CD4-positive, alpha-beta T cell treated with Interleukin-1 beta for 1 hour (primary cell): ENCODE results near the gene TNIK.

ENCODE experiments used
- DNase-seq, 2 donors: peaks; one replicate each; pipeline ENCODE4 v3.0.0-alpha.2; 2020 to 2022

The TNIK gene

DNA sequence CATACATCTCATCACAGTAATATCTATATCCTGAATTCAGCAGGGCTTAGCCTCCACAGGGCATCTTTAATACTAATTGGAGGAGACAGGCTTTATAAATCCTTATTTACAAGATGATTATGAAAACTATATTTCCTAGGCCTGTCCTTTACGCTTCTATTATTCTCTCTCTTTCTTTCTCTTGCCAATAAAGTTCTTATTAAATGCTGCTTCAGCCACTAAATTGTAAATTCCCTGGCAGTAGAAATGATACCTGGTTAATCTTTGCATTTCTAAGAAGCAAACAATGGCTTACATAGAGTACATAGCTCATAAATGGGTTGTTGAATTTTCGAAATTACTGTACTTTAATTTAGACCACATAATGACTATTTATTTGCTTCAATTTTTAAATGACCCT lies 43.5 kb downstream of the TNIK start:
- DNase-seq, result no peak

DNA sequence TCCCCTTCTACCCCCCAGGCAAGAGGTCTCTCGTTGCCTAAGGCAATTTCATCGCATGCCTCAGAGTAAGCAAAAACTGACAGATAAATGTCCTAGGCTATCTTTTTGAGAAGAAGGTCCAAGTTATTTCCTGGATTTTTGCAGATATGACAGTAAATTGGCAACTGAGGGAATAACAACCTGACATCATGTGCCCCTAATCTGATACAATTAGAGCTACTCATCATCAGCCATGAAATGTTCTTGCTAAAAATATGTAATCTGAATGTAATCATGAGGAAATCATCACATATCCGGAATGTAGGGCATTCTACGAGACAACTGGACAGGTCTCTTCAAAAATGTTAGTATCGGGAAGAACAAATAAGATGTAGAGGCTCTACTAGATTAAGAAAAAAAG lies 44.1 kb downstream of the TNIK start:
- DNase-seq, result no peak

DNA sequence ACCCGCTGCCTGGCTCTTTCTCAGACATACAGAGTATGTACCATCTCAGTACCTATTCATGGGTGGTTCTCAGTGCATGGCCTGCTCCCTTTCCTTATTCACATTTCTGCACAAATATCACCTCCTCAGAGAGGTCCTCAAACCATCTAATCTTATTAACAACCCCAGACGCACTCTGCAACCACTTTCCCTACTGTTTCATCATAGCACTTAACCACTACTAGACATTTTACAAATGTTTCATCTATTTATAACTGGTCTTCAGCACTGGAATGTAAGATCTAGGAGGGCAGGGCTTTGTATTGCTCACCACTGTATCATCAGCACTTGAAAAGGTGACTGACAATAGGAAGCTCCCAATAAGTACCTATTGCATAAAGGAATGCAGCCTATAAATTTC lies 45.1 kb downstream of the TNIK start:
- no peak for DNase-seq

DNA sequence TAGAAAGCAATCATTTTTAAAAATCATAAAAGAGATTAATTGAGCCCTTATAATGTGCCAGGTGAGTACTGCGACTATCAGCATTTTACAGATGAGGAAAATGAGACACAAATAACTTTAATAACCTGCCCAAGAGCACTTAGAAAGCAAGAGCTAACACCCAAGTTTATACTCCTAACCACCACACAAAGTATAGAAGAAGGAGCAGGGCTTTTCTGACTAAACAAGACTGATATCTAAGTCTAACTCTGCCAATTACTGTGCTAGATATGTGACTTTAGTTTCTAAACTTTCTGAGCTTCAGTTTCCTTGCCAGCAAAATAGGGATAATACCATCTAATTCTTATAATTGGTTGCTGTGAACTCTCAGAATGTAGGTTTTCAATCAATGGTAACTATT lies 47.7 kb downstream of the TNIK start:
- no peak for DNase-seq

DNA sequence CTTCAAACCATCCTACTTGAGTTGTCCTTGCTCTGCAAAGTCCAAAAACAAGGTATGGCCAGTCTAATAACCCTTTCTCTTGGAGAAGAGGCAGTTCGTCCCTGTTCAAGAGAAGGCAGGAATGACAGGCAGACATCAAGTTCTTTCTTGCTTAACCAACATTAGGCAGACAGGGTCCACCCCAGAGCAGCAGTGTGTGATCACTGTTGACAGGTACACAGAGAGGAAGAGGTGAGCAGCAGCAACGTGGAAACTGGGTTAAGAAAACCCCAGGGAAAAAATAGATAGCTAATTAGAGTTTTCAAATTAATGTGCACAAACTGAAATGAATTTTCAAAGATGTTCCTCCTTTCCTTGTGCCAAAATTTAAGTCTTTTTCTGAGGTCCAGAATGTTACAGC lies 48.2 kb downstream of the TNIK start:
- DNase-seq, result no peak

DNA sequence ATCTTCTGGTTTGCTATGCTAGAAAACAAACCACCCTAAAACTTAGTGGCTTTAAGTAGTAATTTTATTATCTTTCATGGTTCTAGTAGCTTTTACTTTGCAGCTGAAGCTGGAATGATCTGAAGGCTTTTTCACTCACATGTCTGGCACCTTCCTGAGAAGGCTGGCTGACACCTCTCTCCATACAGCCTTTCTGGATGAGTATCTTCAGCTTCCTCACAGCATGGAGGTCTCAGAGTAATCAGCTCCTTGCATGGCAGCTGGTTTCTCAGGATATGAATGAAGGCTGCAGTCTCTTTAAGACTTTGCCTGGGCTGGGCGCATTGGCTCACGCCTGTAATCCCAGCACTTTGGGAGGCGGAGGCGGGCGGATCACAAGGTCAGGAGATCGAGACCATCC lies 50.0 kb downstream of the TNIK start:
- DNase-seq, result no peak

DNA sequence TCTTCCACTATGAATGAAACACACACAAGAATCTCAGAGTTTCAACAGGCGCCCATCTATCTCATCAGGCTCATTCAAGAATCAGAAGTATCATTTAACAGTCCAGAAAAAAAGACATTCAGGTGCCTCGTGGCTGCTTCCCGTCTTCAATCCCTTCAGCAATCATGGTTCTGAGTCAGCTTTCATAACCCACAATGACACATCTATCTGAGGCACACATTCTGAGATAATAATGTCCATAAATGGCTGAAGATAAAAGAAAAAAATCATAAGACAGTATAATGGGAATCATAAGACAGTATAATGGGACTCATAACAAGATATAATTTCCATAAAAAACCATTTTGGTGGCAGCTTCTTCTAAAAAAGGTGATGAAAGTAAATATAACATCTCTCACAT lies 52.4 kb downstream of the TNIK start:
- no peak for DNase-seq

DNA sequence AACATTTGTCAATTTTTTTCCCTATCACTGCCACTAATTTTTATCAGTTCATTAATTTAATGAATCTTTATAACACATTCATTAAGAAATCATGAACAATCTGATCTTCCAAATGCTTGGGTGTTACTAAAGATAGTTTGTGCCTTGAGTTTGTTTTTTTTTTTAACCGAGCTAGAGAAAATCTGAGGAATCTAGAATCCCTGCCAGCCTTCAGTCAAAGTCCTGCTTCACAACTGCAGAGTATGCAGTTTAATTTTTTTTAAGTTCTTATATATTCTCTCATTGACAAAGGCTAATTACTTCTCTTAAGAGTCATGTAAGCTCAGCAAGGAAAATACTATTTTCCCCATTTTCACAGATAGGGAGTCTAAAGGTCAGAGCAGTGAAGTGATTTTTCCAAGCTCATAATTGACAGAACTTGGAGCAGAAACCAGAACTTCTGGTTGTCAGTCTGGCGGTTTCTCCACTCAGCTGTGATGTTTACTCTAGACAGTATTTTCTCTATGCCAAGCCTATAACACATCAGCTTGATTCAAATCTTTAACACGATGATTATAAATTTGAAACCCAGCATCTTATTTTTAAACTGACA lies 55.7 kb downstream of the TNIK start:
- no peak for DNase-seq

DNA sequence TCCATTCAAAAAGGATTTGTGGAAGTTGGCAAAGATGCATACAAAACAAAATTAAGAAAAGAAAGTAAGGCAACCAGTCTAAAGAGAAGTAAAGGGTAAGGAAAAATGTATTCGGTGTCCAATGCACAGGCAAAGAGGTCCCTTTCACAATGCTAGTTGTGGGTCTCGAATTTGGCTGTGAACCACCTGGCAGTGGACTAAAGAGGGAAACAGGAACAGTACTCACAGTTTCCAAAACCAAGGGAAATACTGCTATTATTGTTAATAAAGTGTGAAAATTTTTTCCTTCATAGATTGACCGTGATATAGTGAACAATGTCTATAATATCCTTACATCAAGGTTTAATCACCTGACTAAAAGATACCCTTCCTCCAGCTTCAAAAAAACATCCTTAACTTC lies 57.9 kb downstream of the TNIK start:
- DNase-seq, result no peak

DNA sequence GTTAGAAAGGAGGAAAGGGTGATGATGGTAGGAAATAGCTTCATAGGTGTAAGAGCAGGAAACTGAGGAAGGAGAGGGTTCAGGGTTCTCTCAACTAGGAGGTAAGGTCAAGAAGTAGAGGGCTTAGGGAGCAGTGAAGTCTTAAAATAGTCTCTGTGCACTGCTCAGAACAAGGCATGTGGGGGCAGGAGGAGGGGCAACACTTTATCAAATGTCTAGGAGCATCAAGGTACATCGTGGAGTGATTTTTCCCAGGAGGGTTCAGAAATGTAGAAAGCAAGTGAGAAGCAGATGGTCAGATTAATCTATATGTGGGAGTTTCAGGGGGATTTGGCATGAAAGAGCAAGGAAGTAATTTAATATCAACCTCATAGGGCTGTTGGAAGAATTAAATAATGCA lies 58.8 kb downstream of the TNIK start:
- no peak for DNase-seq

DNA sequence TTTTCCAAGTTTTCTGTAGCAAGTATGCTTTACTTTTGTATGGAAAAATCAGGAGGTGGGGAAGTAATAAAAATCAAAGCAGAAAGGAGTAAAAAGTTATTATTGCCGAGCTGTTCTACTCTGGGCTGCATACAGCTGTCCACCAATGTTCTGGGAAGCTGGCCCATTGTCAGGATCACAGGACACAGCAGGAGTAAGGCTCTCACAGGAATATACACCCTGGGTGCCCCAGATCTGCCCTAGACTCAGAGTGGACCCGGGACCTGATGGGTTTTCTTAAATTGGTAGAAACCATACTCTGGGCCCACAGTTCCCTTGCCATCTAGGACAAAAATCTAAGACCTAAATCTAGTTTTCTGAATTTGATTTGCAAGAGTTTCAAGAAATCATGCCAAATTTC lies 60.4 kb downstream of the TNIK start:
- no peak for DNase-seq

DNA sequence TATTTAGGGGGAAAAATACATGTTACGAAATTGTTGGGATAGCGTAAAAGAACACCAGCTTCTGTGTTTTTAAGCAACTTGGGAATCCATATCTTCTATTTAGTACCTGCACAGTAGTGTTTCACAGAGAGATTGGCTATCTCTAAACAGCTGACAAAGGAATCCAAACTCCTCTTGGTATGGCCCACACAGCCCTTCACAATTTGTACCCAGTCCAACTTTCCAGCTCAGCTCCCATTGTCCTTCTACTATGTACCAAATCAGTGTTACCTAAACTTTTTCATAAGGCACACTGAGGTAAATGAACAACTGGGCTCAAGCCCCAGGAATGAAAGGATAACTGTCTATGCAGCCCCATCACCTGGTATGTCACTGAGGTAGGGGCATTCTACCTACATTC lies 61.9 kb downstream of the TNIK start:
- no peak for DNase-seq

DNA sequence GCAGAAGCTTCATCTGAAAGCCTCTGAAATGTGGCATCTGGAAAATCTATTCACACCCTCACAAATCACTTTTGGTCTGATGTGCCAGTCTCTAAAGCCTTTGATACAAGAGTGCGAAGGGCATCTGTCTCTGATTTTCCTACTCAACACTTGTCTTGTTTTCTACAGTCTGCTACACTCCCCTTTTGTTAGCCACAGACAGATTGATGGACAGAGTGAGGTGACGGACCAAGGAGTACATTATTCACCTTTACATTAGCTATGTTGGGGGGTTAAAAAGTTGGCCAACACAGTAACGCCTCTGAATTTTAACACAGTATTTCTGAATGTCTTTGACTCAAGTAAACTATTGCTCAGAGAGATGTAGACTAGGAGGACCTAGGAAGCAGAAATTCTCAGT lies 63.1 kb downstream of the TNIK start:
- no peak for DNase-seq

DNA sequence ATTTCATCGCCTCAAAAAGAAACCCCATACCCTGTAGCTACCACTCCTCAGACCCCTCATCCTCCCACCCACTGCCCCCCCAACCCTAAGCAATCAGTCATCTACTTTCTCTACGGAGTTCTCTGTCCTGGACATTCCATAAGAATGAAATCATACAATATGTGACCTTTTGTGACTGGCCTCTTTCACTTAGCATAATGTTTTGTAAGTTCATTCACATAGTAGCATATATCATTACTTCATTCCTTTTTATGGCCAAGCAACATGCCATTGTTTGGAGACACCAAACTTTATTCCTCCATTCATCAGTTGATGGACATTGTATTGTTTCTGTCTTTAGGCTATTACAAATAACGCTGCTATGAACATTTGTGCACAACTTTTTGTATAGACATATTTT lies 64.2 kb downstream of the TNIK start:
- DNase-seq, result no peak

DNA sequence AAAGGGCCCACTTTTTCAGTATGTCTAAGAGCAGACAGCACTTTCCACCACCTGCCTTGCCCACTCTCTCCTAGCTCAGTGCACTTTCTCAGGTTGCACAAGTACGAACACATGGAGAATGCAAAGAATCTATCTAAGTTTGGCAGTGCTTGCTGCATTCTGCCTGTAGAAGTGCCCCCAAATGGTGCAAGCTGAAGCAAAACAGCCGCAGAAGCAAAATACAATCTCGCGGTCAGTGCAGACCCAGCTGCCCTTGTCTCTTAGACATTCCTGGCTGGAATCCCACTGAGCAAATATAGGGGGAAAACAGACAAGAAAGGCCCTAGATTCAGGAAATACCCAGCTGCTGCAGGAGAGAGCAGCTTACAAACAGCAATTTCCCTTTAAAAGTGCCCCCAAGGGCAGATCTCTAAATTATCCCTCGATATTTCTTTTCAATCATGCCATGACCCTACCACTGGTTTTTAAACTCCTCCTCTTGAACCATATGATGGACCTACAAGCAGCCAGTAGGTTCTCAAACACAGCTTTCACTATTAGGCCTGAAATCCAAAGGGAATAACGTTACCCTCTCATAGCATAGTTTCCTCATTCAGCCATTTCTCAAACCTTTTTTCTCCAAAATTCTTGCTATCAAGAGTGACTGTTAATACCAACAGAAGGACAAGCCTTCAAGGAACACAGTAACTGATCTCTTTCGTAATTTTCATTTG lies 67.0 kb downstream of the TNIK start:
- DNase-seq, result no peak

DNA sequence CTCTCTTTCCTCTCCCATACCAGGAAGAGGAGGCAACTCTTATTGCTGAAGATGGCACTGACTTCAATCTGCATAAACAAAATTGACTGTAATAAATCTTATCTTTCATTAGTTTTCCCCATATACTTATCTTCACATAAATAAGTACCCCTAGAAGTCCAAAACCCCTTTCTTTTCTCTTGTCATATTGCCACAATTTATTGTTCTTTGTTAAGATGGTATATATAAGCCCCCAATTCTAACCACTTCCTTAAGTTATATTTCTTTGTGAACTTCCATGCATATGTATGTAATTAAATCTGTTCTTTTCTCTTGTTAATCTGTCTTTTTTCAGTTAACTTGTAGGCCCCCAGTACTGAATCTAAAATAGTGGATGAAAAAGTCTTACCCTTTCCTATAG lies 68.8 kb downstream of the TNIK start:
- DNase-seq, result no peak

DNA sequence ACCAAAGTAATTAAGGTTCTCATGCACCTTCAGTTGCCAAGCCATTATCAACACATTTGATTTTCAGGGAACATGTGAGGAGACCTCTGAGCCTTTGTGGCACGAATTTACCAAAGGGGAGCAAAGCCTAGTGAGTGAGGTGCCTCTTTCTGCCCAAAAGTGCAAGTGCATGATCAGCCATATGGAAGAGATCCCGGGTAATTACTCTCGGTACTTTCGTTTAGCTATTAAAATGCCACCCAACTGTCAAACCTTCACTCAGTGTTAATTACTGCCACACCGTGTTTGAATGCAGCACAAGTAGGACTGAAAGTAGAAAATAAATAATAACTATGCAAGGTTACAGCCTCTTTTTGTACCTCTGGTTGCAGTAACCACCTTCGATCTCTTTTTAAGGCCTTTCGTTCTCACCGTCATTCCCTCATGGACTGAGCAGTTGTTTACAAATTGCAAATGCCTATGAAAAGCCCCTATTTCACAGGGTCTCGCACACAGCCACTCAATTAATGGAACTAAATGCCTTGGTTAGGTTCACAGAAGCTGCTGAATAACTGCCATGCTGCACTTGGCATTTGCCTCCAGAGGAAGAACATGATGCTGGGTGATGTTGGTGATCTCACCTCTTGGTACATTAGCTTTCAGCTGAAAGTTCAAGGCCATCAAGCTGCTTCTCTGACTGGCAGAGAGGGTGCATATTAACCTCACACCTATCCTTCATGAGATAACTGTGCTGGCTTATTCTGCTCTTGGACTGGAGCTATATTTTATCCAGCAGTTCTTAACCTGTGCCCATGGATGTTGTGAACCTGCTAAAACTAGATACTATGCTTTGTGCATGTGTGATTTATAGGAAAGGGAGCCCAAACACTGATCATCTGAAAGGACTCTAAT lies 69.9 kb downstream of the TNIK start:
- no peak for DNase-seq

DNA sequence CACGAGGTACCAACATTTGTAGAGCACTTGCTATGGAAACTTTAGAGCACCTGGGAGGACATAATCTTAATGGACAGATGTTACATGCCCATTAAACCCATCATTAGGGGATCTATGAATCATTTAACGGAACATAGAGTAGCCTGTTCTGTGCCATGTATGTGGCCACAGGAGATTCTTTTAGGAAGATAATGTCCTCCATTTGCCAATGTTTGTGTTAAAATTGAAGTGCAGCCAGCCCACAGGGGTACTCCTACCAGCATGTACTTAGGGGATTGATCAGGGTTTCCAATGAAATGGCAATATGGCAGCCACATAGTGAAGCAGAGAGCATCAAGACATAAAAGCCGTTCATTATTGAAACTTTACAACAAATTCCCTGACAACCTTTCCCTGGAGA lies 70.7 kb downstream of the TNIK start:
- no peak for DNase-seq

DNA sequence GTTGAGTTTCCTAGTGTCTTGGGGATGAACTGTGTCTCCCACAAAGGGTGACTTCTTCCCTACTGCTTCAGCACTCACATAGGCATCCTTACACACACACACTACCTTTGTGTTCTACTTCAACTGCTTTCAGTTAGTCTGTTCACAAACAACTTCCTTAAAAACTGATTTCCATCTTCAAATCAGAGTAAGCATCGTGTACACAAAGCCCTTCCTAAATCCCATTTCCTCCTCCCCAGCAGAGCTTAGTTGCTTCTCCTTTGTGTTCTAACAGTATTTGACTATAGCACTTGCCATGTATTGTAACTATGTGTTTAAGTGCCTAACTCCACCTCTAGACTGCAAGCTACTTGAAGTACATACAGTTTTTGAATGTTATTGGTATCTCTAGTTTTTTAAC lies 71.7 kb downstream of the TNIK start:
- no peak for DNase-seq

DNA sequence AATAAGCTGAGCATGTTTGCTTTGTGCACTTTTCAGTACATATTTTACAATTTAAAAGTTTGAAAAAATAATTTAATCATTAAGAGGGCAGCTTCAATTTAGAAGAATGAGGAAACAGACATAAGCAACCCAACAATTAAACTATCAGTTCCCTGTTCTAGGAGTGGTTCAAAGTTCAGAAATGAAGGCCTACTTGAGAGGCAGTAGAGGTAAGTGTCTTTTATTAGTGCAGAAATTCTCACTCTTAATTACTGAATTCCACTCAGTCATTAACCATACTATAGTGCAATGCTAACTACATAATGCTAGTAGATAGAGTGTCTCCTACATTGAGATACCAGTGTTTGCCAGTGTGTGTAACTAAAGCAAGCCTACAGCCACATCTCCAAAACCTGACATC lies 73.1 kb downstream of the TNIK start:
- DNase-seq, result no peak

DNA sequence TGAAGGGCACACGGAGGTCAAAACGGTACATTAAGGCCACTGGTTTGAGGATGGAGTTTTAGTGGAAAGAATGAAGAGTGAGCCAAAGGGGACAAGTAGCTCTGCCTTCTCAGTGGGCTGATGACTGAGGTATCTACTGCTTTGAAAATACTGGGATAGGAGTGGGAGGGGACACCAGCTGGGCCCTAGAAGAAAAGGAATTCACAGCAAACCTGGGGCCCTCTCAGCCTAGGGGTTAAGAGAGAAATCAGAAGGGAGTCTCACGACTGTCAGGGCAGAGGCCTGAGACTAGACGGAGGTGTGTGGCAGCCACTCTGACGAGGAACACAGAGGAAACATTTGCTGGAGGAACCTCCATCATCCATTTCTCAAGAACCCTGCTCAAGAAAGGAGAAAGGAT lies 75.1 kb downstream of the TNIK start:
- no peak for DNase-seq

DNA sequence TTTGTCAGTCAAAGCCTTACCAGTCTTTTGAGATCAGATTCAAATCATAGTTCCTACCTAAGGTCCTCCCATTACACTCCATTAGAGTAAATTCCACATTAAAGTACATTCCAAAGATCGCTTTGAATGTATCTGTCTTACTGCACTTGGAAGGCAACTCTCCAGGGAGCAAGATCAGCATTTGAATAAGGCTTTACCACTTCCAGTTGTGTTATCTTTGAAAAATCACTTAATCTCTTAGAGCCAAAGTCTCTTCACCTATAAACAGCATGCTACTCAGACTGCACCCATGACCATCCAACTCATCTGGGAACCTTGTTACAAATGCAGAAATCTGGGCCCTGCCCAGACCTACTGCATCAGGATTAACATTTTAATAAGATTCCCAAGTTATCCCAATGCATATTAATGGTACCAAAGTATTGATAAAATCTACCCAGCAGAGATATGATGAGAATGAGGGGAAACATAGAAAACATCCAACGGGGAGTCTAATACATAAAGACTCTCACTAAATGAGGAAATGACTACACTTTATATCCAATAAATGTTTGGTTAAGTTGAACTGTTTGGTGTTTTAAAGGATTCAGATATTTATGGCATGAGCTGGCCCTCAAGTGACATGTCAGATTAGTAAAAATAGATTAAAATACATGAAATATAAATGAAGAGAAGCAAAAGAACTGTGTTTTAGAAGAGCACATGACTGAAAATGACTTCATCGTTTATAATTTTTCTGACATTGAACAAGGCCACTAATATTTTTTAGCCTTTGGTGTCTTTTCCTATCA lies 75.9 kb downstream of the TNIK start:
- no peak for DNase-seq
